A204.1 (cell line): ENCODE results near the gene SEL1L2.
A peak's percentile ranks its signal among the peaks of the same experiment; 100 is the strongest.

Experiments
- FAIRE-seq: peaks from 2 replicates; lab custom pipeline; 2012; peaks lifted over from hg19 to GRCh38; lab: Jason Lieb, UNC

Gene SEL1L2

DNA sequence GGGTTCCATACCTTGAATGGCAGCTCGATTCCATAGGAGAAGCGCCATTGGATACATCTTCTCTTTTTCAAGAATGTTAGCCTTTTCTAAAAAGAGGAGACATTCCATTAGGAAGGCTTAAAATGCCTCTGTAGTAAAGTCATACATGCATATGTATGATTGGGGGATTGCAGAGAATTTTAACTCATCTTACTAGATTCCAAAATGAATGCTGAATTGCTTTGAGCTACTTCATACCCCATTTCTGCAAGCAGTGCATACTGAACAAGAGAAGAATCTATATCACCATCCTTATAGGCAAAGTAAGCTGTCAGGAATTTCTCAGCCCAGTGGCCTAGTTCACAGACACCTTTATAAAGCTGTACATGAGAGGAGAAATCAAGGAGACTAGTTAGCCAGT, 125.3 kb downstream of the SEL1L2 start:
- no peak for FAIRE-seq

DNA sequence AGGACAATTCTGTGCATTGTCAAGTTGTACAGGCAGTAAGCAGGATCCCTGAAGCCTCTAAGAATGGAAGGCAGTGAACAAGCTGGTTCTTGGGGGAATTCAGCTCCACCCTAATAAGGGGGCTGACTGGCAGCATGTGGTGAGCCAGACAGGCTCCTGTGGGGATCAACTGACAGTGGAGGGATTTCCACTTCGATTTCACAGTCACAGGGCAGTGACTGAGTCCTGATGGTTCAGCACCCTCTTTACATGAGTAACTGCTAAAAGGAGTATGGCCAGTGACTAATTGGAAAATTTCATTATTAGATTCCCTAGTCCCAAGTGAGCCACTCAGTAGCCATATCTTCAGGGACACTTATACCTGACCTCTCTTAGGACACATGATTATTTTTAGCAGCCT, 127.2 kb downstream of the SEL1L2 start:
- no peak for FAIRE-seq

DNA sequence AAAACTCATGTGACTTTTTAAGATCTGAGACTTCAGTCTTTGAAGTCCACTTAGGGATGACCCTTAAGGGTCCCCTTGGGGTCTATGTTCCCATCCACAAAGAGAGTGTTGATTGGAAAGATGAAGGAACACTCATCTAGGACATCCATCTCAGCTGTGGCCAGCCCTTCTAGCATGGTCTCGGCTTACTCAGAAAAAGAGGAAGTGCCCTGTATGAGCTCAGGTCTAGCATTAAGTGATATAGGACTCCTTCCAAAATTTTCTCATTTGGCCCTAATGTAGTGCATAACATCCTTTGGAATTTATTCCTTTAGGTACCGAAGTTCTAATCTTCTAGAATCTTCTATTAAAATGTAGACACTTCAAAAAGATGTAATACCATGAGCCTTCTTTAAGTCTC, 128.2 kb downstream of the SEL1L2 start:
- no peak for FAIRE-seq

GRCh38 chr20:13858871-13859270, 131.5 kb downstream of the SEL1L2 start:
- FAIRE-seq = no peak

GRCh38 chr20:13858439-13858838, 132.0 kb downstream of the SEL1L2 start:
- FAIRE-seq = no peak

DNA sequence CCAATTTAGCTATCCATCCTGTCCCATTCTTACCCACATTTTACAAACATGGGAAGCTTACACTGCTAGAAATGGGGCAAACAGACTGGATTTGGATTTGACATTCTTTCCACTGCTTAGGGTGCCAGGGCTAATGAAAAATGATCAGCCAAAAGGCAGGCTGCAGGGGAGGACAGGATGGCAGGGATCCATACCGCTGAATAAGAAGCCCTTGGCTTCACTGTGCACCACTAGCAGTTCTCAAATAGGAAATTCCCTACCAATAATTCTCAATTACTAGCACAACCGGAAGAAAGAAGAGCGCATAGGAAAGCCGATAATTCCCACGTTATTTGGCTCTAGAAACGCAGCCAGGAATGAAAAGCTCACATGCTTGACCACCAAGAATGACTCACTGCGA, 132.5 kb downstream of the SEL1L2 start:
- no peak for FAIRE-seq

DNA sequence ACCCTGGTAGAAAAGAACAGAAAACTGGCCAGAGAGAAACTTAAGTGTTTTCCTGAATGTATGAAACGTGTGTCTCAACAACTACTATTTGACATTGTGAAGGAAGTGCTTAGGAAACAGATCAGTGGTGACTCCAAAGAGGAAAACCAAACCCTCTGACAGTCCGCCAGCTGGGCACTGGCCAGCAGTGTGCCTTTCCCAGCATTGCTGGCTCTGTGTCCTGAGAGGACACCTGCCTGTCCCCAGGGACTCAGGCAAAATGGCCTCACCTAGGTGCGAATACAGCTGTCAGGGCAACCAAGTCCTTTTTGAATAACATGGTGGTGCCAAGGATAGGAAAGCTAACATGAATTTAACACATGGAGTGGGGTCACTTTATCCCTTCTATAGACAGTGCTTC, 133.1 kb downstream of the SEL1L2 start:
- no peak for FAIRE-seq

- FAIRE-seq = no peak
Observed at GRCh38 chr20:13856354-13856753, 134.1 kb downstream of the SEL1L2 start.

DNA sequence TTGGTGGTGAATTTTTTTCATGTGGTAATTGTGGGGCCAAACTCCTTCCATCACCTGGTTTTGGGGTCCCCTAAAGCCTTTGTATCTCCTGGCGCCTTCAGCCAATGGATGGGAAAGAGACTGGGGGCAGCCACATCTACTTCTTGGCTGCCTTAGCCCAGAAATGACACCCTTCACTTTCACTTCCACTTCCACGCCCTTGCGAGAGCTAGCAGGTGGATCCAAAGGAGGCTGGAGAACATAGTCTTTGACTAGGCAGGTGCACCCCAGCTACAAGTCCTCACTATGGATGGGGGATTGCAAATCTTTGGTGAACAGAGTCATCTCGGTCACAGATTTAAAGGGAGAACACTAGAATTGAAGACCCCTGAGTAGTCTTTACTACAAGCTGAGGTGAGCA, 134.8 kb downstream of the SEL1L2 start:
- FAIRE-seq = no peak

- no peak for FAIRE-seq
Observed at GRCh38 chr20:13852306-13852705, 138.1 kb downstream of the SEL1L2 start.

GRCh38 chr20:13851279-13851678, 139.1 kb downstream of the SEL1L2 start:
- FAIRE-seq = no peak

DNA sequence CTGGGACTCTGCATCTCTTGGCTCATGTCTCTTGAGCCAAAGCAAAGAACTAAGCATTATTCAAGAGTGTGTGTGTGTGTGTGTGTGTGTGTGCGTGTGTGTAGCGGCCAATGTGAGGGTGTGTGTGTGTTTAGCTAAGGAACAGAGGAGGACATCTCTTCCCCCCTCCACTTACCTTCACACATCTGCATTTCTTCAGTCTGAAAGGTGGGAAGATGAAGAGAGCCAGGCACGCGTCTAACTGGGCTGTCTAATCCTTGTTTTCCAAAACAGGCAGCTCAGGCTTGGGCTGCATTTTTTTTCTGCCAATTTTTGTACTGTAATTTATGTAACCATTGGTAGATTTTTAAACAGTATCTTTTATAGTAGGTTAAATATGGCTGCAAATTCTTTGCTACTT, 146.1 kb downstream of the SEL1L2 start:
- no peak for FAIRE-seq

DNA sequence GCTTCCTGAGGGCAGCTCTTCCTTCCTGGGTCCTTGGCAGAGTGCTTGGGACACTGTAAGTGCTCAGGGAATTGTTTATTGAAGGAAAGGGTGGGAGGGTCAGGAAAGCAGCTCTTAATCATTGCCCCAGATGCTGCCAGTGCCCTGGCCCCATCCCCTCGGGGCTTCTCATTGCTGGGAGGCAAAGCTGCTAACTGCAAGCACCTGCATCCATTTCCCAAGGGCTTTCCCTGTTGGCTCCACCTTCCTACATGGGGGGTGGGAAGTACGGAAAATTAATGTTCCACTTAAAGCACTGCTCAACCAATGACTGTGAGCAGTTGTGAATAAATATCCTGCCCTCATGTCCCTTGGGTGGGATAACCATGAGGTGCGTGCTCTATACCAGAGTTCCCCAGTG, 149.2 kb downstream of the SEL1L2 start:
- no peak for FAIRE-seq

DNA sequence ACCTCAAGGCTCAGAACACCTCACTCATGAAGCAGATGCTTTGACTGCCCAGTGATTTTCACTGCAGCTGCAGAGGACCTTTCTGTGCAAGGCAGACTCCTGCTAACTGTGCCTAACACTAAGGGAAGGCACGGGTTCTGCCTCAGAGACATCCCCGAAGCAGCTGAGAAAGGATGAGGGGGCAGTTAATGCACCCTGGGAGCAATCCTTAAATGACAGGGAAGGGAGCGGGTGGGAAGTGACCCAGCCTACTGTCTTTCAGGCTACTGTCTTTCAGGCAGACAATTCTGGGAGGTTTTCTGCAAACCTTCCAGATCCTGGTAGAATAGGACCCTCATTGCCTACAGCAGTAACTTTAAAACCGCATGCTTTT, 150.3 kb downstream of the SEL1L2 start:
- FAIRE-seq = no peak

DNA sequence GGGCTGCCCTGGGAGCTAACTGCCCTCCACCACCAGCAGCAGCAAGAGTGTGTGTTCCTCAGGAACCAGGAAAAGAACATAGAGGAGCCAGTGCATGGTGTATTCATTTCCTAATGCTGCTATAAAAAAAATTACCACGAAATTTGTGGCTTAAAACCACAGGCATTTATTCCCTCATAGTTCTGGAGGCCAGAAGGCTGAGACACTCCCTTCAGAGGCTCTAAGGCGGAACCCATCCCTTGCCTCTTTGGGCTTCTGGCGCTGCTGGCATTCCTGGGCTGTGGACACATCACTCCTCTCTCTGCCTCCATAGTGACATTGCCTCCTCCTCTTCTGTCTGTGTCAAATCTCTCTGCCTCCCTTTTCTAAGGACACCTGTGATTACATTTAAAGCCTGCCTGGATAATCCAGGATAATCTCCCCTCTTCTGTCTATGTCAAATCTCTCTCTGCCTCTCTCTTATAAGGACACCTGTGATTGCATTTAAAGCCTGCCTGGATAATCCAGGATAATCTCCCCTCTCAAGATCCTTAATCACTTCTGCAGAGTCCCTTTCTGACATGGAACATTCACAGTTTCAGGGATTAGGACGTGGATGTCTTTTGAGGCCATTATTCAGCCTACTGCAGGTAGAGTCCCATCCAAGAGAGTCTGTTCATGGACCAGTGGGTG, 150.9 kb downstream of the SEL1L2 start:
- FAIRE-seq = no peak

GRCh38 chr20:13838664-13839063, 151.8 kb downstream of the SEL1L2 start:
- FAIRE-seq = no peak

GRCh38 chr20:13831476-13831875, 158.9 kb downstream of the SEL1L2 start:
- no peak for FAIRE-seq

DNA sequence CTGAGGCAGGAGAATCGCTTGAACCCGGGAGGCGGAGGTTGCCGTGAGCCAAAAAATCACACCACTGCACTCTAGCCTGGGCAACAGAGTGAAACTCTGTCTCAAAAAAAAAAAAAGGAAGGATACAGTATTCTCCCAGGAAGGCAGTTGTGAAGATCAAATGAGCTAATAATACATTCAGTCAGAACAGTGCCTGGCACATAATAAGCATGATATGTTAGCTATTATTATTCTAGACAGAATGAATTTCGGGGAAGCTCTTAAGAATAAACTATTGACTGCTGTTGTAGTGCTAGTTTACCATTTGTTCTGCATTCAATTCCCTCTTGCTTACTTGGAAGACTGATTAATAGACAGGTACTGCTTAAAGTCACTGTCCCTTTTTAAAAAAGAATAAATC, 164.9 kb downstream of the SEL1L2 start:
- no peak for FAIRE-seq

DNA sequence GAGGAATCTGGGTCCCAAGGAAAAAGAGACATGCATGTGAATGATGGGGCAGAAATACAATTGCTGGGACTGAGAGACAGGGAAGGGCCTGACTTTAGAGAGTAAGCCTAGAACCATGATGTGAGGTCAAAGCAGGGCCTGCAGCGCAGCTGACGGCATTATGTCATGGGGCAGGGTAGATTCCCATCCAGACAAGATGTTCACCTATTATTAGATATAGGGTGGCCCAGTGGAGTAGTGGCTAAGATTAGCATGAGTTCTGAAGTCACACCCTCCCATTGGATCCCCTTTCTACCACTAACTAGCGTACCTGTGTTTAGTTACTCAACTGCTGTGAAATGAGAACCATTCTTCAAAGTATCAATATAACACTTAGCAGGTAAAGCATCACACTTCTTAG, 166.0 kb downstream of the SEL1L2 start:
- FAIRE-seq = no peak

GRCh38 chr20:13822459-13822858, 168.0 kb downstream of the SEL1L2 start:
- FAIRE-seq = no peak

GRCh38 chr20:13821876-13822275, 168.5 kb downstream of the SEL1L2 start:
- FAIRE-seq = no peak

DNA sequence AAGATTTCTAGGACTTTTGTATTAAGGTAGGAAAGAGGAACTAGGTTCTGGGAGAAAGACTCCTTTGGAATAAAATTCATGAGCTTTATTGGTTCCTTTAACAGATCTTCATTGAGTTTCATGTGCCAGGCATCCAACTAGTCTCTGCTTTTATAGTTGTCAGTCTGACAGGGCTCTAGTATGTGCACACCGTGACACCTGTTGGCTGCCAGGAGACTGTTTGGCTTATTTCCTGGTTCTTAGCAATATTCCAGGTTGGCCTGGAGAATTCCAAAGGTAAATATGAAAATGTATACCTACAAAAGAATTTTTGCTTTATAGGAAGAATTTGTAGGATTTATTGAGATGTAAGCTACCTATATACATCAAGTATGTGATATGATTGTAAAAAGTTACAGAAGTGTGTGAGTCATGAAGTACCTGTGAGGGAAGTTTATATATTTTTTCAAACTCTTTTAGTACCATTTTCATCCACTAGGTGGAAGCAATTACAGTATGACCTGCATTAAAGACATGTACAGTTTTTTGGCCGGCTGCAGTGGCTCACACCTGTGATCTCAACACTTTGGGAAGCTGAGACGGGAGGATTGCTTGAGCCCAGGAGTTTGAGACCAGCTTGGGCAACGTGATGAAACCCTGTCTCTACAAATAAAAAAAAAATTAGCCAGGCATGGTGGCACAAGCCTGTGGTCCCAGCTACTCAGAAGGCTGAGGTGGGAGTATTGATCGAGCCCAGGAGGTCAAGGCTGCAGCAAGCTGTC, 170.3 kb downstream of the SEL1L2 start:
- FAIRE-seq = peak; percentile 90

- no peak for FAIRE-seq
Observed at GRCh38 chr20:13817342-13817741, 173.1 kb downstream of the SEL1L2 start.

DNA sequence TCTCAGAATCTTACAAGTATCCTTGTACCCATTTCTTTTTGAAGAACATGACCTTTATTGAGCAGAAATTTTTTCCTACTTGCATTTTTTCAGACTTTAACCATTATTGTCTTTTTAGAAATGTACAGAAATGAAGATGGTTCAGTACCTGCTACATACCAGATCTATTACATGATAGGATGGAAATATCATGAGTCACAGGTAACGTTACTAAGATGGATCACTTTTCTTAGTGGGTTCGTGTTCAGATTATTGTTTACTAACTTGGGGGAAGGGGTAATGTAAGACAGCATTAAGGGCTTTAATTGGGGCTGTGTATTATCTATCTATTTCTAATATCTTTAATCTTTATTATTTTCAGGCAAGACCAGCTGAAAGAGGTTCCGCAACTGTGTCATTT, 173.7 kb downstream of the SEL1L2 start:
- FAIRE-seq = no peak
